ENCODE data around the gene IL10.

GRCh38 chr1:206754011-206754410 lies 18.3 kb downstream of the IL10 start:
- TF ChIP-seq CTCF (IDR thresholded peaks at IDR 0.05) (no peak), POLR2A (IDR thresholded peaks at IDR 0.05) (no peak)

All from right lobe of liver (tissue), 4 donors.